Measurements from ENCODE around the gene GSE1.

The GSE1 gene

DNA sequence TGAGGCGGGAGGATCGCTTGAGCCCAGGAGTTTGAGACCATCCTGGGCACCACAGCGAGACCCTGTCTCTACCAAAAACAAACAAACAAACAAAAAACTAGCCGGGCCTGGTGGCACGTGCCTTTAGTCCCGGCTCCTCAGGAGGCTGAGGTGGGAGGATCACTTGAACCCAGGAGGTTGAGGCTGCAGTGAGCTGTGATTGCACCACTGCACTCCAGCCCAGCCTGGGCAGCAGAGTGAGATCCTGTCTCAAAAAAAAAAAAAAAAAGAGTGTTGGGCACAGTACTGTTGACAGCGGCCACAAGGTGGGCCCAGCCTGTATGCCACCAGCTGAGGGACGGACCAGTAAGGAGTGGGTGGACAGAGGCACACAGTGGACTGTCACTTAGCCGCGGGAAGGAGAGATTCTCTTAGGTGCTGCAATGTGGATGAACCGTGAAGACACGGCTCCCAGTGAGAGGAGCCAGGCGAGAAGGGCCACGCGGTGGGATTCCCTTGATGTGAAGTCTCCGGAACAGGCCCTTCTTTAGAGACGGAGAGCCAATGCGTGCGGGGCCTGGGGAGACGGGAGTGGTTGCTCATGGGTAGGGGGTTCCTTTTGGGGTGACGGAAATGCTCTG is 31.1 kb downstream of the GSE1 start:
- Histone ChIP-seq H3K36me3 (ENCODE audit: control insufficient read depth in 2 of 2, insufficient read depth in 2 of 2, low read length in 2 of 2) (no peaks in the 10 kb centered on the region), H3K9ac (ENCODE audit: low read length in 2 of 2) (no peak overlapping the region), H3K4me3 (ENCODE audit: low read length in 2 of 2) (no peak overlapping the region), H3K9me3 (ENCODE audit: control insufficient read depth in 2 of 2, low read length in 2 of 2) (no peaks in the 10 kb centered on the region), H3K27ac (ENCODE audit: low read length) (no peak overlapping the region), H3K27me3 (ENCODE audit: control insufficient read depth in 1 of 2, insufficient read depth in 2 of 2, low read length in 2 of 2) (no peaks in the 10 kb centered on the region), H3K4me1 (ENCODE audit: control insufficient read depth, insufficient read depth, low read length) (peaks cover 21% of the 10 kb centered on the region)

DNA sequence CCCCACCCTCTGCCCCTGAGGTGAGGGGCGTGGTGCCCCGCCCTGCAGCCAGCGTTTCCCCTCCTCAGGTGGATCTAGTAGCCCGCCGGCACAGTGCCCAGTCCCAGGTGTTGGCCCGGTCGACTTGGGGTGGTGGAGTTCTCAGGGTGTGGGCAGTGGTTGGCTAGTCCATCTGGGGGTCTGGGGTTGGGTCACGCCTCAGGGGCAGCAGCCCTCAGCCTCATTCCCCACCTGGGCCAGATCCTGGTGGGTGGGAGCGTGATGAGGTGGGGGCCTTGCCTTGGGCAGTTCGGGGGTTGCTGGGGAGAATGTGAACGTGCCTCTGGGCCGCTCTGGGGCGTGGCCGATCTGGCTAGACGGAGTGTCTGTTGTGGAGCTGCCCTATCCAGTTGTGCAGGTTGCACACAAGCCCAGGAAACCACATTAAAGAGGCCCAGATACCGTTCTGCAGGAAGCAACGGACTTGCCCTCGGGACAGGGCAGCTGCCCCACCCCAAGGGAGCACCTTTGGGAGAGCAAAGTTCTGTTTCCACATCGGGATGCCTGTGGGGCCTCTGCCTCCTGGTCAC is 32.0 kb downstream of the GSE1 start:
- Histone ChIP-seq H3K4me3 (ENCODE audit: low read length in 2 of 2) (no peak overlapping the region), H3K36me3 (ENCODE audit: control insufficient read depth in 2 of 2, insufficient read depth in 2 of 2, low read length in 2 of 2) (no peaks in the 10 kb centered on the region), H3K9me3 (ENCODE audit: control insufficient read depth in 2 of 2, low read length in 2 of 2) (no peaks in the 10 kb centered on the region), H3K9ac (ENCODE audit: low read length in 2 of 2) (no peak overlapping the region), H3K27ac (ENCODE audit: low read length) (no peak overlapping the region), H3K27me3 (ENCODE audit: control insufficient read depth in 1 of 2, insufficient read depth in 2 of 2, low read length in 2 of 2) (no peaks in the 10 kb centered on the region), H3K4me1 (ENCODE audit: control insufficient read depth, insufficient read depth, low read length) (peaks cover 13% of the 10 kb centered on the region)

DNA sequence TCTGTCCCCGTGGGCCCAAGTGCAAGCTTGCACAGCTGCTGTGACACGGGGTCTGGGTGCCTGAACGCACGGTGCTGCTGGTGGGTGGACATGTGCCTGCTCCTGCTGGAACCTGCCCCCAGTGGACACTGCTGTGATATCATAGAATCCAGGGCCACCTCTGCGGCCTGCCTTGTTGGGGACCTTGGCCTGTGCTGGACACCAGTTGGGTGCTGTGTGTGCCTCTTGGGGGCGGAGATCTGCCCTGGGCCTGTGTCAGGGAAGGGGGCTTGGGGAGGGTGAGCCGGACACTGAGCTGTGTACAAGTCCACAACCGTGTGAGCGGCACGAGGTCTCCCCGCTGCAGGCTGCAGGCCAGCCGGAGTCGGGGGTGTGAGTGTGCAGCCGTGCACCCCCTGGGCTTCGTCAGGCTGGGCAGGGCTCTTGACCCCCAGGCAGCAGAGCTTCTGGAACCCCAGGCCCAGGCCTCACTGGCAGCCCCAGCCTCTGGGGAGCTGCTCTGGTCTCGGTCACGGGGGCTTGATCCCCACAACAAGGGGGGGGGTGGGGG is 33.3 kb downstream of the GSE1 start:
- Histone ChIP-seq H3K4me3 (ENCODE audit: low read length in 2 of 2) (no peak overlapping the region), H3K9me3 (ENCODE audit: control insufficient read depth in 2 of 2, low read length in 2 of 2) (no peaks in the 10 kb centered on the region), H3K9ac (ENCODE audit: low read length in 2 of 2) (no peak overlapping the region), H3K36me3 (ENCODE audit: control insufficient read depth in 2 of 2, insufficient read depth in 2 of 2, low read length in 2 of 2) (no peaks in the 10 kb centered on the region), H3K27ac (ENCODE audit: low read length) (no peak overlapping the region), H3K4me1 (ENCODE audit: control insufficient read depth, insufficient read depth, low read length) (peaks cover 17% of the 10 kb centered on the region), H3K27me3 (ENCODE audit: control insufficient read depth in 1 of 2, insufficient read depth in 2 of 2, low read length in 2 of 2) (no peaks in the 10 kb centered on the region)

DNA sequence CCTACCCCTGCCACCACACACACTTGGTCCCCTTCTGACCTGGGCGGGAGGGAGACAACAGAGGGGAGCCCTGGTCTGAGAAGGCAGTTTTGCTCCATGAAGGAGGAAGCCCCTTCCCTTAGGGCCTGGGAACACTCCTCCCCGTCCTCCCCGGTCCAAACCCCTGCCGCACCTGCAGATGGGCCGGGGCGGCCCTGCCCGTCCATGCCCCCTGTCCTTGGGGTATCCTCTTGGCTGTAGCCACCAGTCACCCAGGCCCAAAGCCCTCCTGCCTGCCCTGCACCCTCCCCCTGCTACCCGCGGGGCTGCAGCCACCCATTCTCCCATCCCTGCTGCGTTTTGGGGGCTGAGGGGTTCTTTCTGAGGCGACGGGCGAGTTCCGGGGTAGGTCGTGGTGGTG is 33.9 kb downstream of the GSE1 start:
- Histone ChIP-seq H3K4me3 (ENCODE audit: low read length in 2 of 2) (no peak overlapping the region), H3K27ac (ENCODE audit: low read length) (no peak overlapping the region), H3K27me3 (ENCODE audit: control insufficient read depth in 1 of 2, insufficient read depth in 2 of 2, low read length in 2 of 2) (no peaks in the 10 kb centered on the region), H3K9me3 (ENCODE audit: control insufficient read depth in 2 of 2, low read length in 2 of 2) (no peaks in the 10 kb centered on the region), H3K9ac (ENCODE audit: low read length in 2 of 2) (no peak overlapping the region), H3K36me3 (ENCODE audit: control insufficient read depth in 2 of 2, insufficient read depth in 2 of 2, low read length in 2 of 2) (no peaks in the 10 kb centered on the region), H3K4me1 (ENCODE audit: control insufficient read depth, insufficient read depth, low read length) (peaks cover 22% of the 10 kb centered on the region)

DNA sequence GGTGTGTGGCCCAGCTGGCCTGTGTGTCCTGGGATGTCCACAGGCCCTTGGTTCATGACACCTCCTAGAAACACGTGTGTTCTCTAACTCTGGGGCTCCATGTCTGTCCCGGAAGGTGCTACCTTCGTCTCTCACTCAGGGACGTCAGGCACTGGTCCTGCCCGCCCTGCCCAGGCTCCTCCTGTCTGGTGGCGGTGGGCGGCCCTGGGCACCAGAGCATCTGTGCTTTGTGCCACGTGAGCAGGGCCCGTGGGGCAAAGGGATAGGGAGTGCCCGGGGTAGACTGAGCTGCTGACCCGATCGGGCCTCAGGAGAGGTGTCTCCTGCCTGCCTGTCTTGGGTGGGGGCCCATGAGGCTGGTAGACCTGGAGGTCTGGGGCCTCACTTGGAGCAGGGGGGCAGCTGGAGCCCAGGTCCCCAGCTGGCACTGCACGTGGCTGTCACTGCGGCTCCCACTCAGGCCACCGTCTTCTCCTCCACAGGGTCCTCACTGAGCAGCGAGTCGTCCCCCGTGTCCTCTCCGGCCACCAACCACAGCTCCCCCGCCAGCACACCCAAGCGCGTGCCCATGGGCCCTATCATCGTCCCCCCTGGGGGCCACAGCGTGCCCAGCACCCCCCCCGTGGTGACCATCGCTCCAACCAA is 35.1 kb downstream of the GSE1 start:
- Histone ChIP-seq H3K36me3 (ENCODE audit: control insufficient read depth in 2 of 2, insufficient read depth in 2 of 2, low read length in 2 of 2) (no peaks in the 10 kb centered on the region), H3K4me3 (ENCODE audit: low read length in 2 of 2) (no peak overlapping the region), H3K9me3 (ENCODE audit: control insufficient read depth in 2 of 2, low read length in 2 of 2) (no peaks in the 10 kb centered on the region), H3K27ac (ENCODE audit: low read length) (no peak overlapping the region), H3K9ac (ENCODE audit: low read length in 2 of 2) (no peak overlapping the region), H3K27me3 (ENCODE audit: control insufficient read depth in 1 of 2, insufficient read depth in 2 of 2, low read length in 2 of 2) (no peaks in the 10 kb centered on the region), H3K4me1 (ENCODE audit: control insufficient read depth, insufficient read depth, low read length) (peaks cover 31% of the 10 kb centered on the region)

DNA sequence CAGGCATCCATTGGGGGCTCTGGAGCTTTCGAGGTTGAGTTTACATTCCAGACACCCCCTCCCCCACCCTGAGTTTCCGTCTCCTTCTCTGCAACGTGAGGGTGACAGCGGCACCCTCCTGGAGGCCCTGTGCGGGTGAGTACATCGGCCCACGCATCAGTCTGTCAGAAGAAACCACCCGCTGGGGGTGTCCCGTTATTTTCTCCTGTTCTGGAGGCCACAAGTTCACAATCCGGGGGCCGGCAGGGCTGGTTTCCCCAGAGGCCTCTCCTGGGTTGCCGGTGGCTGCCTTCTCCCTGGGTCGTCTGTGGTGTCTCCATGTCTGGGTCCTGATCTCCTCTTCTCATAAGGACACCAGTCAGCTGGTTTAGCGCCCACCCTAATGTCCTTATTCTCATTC is 35.7 kb downstream of the GSE1 start:
- no peaks in the 10 kb centered on the region for H3K36me3 ChIP-seq (ENCODE audit: control insufficient read depth in 2 of 2, insufficient read depth in 2 of 2, low read length in 2 of 2)
- no peak overlapping the region for H3K27ac ChIP-seq (ENCODE audit: low read length)
- no peaks in the 10 kb centered on the region for H3K9me3 ChIP-seq (ENCODE audit: control insufficient read depth in 2 of 2, low read length in 2 of 2)
- H3K27me3 ChIP-seq (ENCODE audit: control insufficient read depth in 1 of 2, insufficient read depth in 2 of 2, low read length in 2 of 2): no peaks in the 10 kb centered on the region
- H3K9ac ChIP-seq (ENCODE audit: low read length in 2 of 2): no peak overlapping the region
- no peak overlapping the region for H3K4me3 ChIP-seq (ENCODE audit: low read length in 2 of 2)
- H3K4me1 ChIP-seq (ENCODE audit: control insufficient read depth, insufficient read depth, low read length): peaks cover 31% of the 10 kb centered on the region

DNA sequence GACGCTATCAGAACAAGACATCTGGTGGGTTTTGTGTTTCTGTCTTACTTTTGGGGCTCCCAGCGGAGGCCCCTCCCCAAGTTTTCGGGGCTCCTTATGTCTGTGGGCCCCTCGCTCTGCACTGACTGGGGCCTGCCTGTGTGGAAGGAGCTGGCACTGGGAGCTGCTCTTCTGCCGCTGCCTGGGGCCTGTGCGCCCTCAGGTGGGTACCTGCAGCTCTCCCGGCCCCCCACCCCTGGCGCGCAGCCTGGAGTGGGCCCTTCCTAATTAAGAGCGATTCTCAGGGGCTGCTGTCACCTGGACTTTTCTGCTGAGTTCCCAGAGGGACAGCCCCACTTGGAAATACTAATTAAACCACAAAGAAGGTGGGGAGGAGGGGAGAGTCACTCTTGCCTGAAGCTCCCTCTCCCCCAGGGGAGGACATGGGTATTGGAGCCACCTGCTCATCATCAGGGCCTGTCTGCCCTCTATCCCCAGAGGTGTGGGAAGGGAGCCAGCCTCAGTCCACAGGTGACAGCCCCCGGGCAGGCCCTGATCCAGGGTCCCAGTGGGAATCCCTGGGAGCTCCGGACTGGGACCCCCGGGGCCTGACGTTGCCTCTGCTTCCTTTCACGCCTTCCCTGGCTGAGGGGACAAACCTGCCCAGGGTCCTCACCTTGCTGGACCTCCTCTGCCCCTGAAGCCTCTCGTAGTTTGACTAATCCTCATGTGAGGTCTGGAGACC is 36.5 kb downstream of the GSE1 start:
- no peaks in the 10 kb centered on the region for H3K9me3 ChIP-seq (ENCODE audit: control insufficient read depth in 2 of 2, low read length in 2 of 2)
- H3K4me3 ChIP-seq (ENCODE audit: low read length in 2 of 2): no peak overlapping the region
- no peak overlapping the region for H3K9ac ChIP-seq (ENCODE audit: low read length in 2 of 2)
- H3K36me3 ChIP-seq (ENCODE audit: control insufficient read depth in 2 of 2, insufficient read depth in 2 of 2, low read length in 2 of 2): peaks cover 0 to 2% of the 10 kb centered on the region in 2 donors
- H3K4me1 ChIP-seq (ENCODE audit: control insufficient read depth, insufficient read depth, low read length): peaks cover 32% of the 10 kb centered on the region
- no peak overlapping the region for H3K27ac ChIP-seq (ENCODE audit: low read length)
- no peaks in the 10 kb centered on the region for H3K27me3 ChIP-seq (ENCODE audit: control insufficient read depth in 1 of 2, insufficient read depth in 2 of 2, low read length in 2 of 2)

DNA sequence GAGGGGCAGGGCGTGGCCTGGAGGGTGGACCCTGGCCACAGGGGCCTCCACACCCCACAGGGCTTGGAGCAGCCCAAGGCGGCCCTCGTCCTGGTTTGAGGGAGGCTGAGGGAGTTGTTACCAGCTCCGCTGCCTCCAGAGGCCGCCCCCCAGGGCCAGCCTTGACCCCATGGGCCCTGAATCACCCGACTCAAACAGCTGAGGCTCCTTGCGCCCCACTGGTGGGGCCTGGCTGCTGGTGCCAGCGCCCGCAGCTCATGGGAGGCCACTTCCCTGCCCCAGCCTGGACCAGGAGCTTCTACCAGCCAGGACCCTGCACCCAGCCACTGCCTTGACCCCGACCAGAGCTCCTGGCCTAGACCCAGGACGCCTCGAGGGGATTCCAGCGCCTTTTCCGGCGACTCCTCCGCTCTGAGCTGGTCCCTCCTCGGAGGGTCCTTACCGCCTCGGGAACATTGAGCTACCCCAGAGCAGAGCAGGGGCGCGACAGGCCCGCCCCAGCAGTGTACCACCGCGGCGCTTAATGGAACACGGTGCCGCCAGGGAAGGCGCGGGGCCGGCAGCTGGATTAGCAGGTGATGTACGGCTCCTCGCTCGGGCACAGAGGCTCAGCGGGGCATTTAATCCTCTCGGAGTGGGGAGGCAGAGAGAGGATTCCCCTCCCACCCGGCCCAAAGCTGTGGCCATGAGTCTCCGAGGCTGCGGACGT is 37.2 kb downstream of the GSE1 start:
- Histone ChIP-seq H3K4me1 (ENCODE audit: control insufficient read depth, insufficient read depth, low read length) (peaks cover 32% of the 10 kb centered on the region), H3K4me3 (ENCODE audit: low read length in 2 of 2) (no peak overlapping the region), H3K27ac (ENCODE audit: low read length) (no peak overlapping the region), H3K9me3 (ENCODE audit: control insufficient read depth in 2 of 2, low read length in 2 of 2) (no peaks in the 10 kb centered on the region), H3K27me3 (ENCODE audit: control insufficient read depth in 1 of 2, insufficient read depth in 2 of 2, low read length in 2 of 2) (no peaks in the 10 kb centered on the region), H3K36me3 (ENCODE audit: control insufficient read depth in 2 of 2, insufficient read depth in 2 of 2, low read length in 2 of 2) (peaks cover 3 to 6% of the 10 kb centered on the region in 2 donors), H3K9ac (ENCODE audit: low read length in 2 of 2) (no peak overlapping the region)

DNA sequence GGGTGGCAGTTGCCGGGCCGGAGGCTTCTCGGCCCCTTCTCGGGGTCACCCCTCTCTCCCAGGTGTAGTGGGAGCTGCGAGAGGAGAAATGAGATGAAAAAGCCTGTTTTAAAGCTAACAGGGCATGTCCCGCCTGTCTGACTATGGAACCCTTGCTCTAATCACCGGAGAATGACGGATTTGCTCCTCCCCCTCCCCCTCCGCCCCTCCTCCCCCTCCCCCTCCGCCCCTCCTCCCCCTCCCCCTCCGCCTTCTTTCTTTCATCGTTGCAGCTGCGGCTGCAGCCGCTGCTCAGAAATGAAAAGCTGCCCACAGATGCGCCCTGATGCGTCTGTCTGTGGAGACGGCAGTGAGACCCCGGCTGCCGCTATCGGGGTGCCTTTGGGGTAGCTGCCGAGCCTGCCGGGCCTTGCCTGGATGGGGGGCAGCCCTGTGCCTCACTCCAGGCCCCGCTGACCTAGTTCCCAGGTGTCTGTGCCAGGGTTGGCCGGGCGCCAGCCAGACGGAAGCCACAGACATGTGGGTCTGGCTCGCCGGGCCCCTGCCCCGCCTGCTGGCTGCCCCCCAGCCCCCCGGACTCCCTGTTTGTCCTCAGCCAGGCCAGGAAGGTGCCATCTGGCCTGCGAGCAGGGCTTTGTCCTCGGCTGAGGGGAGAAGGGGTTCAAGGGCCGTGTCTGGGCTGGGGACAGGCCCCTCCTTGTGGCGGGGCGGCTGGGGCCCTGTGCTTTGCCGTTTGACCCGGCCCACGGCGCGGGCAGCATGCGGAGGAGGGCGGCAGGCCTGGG is 37.9 kb downstream of the GSE1 start:
- Histone ChIP-seq H3K27me3 (ENCODE audit: control insufficient read depth in 1 of 2, insufficient read depth in 2 of 2, low read length in 2 of 2) (no peaks in the 10 kb centered on the region), H3K36me3 (ENCODE audit: control insufficient read depth in 2 of 2, insufficient read depth in 2 of 2, low read length in 2 of 2) (peaks cover 9 to 12% of the 10 kb centered on the region in 2 donors), H3K4me3 (ENCODE audit: low read length in 2 of 2) (no peak overlapping the region), H3K9me3 (ENCODE audit: control insufficient read depth in 2 of 2, low read length in 2 of 2) (no peaks in the 10 kb centered on the region), H3K4me1 (ENCODE audit: control insufficient read depth, insufficient read depth, low read length) (peaks cover 32% of the 10 kb centered on the region), H3K9ac (ENCODE audit: low read length in 2 of 2) (no peak overlapping the region), H3K27ac (ENCODE audit: low read length) (no peak overlapping the region)
